Adrenal gland (tissue), 12 donors: ENCODE measurements around the gene GSTK1. TPM values are rescaled to one million over a fixed set of nuclear protein-coding genes. Genes with fewer than 3 reads are reported as not detected.
"Not testable (repeated sequence)": the region's sequence is repeated elsewhere in the genome, so short reads cannot be mapped to it uniquely, and the experiment has no call there.

Source experiments
- DNase-seq, 7 donors: peaks; one replicate each; pipeline ENCODE4 v3.0.0-alpha.2; 2019 to 2020
- H3K27ac ChIP-seq, 5 donors: fragments of 200-600 bp; sonication (generic) in 4 of 5; 1 replicate in 3 of 5; 2 replicates in 2 of 5; pipeline versions ENCODE4 v1.5.1 to v1.8.0; 2016 to 2020; ENCODE audit warnings: mild to moderate bottlenecking in 1 of 5
- H3K27me3 ChIP-seq: fragments of 200-600 bp; 2 replicates; pipeline ENCODE4 v1.8.0; 2021
- H3K36me3 ChIP-seq, 2 donors: fragments of 200-600 bp; replicated peaks in 1 of 2; 1 replicate in 1 of 2; 2 replicates in 1 of 2; pipeline versions ENCODE4 v1.5.1 to v1.8.0; 2018 to 2022
- H3K4me1 ChIP-seq, 2 donors: fragments of 200-600 bp; replicated peaks in 1 of 2; 1 replicate in 1 of 2; 2 replicates in 1 of 2; pipeline versions ENCODE4 v1.5.1 to v1.8.0; 2018 to 2021
- H3K4me3 ChIP-seq, 4 donors: fragments of 200-600 bp; sonication (generic) in 3 of 4; one replicate each; pipeline ENCODE4 v1.5.1; 2016 to 2018
- H3K9me3 ChIP-seq, 3 donors: fragments of 200-600 bp; sonication (generic) in 1 of 3; replicated peaks in 1 of 3; 1 replicate in 2 of 3; 2 replicates in 1 of 3; pipeline versions ENCODE4 v1.5.1 to v1.8.0; 2016 to 2021
- POLR2A ChIP-seq, 2 donors: fragments of 450-650 bp; IDR thresholded peaks; one replicate each; pipeline ENCODE4 v1.6.1; 2017; ENCODE audit warnings: antibody characterized with exemption in 2 of 2, mild to moderate bottlenecking in 2 of 2, moderate library complexity in 1 of 2
- WGBS, 4 donors: extraction: QIAGEN DNeasy Blood & Tissue Kit in 2 of 4; methylation state at CpG; one replicate each; pipeline versions ENCODE4 v1.1.5 to v1.1.7; 2013 to 2017; 5-methylcytosine and 5-hydroxymethylcytosine counted together
- intact Hi-C, 2 donors: fragments of 100-400 bp; cut with DNase I; formaldehyde crosslinking; loops; one replicate each; pipeline versions ENCODE4 v1.14.1 to v1.15.0; 2022 to 2023
- polyA plus RNA-seq, 3 donors: library from polyadenylated mRNA; stranded (reverse); fragments of 200-250 nt in 2 of 3; fragments of 350-450 nt in 1 of 3; fragmentation: Illumina TruSeq in 1 of 3; extraction: RNeasy Lipid Tissue Mini Kit (QIAGEN cat#74804) in 1 of 3; gene quantifications; one replicate each; pipeline ENCODE4 v1.2.3, GENCODE V29; 2013 to 2014
- total RNA-seq, 9 donors: library from RNA; depleted of rRNA in 4 of 9; stranded (reverse); fragments of >200 nt in 4 of 9; fragments of 120-200 nt in 1 of 9; fragmentation: NEBNext Ultra II Directional in 1 of 9; extraction: Animal tissue kit (Norgen Biotek cat#: 25700) in 1 of 9; gene quantifications; one replicate each; pipeline versions ENCODE4 v1.1.0 to v1.2.4, GENCODE V29; 2013 to 2023
- TF ChIP-seq, protein P1 (sequence below), 6 experiments: fragments of 450-650 bp in 4 of 6; fragments of 200-600 bp in 2 of 6; sonication (generic) in 1 of 6; IDR thresholded peaks; 1 replicate in 5 of 6; 2 replicates in 1 of 6; pipeline versions ENCODE4 v1.5.1 to v1.8.0; 2016 to 2021; ENCODE audit warnings: antibody characterized with exemption in 6 of 6, mild to moderate bottlenecking in 2 of 6, moderate library complexity in 1 of 6
- donor health status: healthy with polysubstance abuse.
- donor health status: Bipolar disorder and iron deficiency.
- donor health status: DM: yes; HTN: yes; CAD: no.
- donor health status: DM: no; HTN: no; CAD: no.
- donor health status: DM: no; HTN: no; CAD: no.
- donor health status: DM: yes; HTN: yes; CAD: no.

Gene GSTK1
- total and polyA plus RNA-seq, 12 donors: 155 to 333 (median 220) TPM

DNA sequence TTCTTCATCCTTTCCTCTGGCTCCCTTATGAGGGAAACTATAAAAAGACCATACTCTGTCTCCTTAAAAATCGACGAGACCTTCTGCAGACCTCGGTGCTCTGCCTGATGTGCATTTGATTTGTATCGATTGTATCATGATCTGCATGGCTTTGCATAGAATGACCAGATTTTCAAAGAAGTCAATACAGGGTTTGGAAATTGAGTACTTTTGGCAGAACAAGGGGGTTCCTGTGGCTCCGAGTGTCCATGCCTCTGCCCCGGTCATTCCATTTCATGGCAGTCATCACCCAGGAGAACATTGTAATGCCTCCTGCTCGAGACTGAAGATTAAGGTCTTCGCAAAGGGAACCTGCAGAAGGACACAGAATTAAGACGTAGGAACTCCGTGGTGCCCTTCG is 25.6 kb downstream of the GSTK1 start:
- TF ChIP-seq, protein P1, sequence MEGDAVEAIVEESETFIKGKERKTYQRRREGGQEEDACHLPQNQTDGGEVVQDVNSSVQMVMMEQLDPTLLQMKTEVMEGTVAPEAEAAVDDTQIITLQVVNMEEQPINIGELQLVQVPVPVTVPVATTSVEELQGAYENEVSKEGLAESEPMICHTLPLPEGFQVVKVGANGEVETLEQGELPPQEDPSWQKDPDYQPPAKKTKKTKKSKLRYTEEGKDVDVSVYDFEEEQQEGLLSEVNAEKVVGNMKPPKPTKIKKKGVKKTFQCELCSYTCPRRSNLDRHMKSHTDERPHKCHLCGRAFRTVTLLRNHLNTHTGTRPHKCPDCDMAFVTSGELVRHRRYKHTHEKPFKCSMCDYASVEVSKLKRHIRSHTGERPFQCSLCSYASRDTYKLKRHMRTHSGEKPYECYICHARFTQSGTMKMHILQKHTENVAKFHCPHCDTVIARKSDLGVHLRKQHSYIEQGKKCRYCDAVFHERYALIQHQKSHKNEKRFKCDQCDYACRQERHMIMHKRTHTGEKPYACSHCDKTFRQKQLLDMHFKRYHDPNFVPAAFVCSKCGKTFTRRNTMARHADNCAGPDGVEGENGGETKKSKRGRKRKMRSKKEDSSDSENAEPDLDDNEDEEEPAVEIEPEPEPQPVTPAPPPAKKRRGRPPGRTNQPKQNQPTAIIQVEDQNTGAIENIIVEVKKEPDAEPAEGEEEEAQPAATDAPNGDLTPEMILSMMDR (IDR thresholded peaks at IDR 0.05): no peak
- TF ChIP-seq POLR2A (IDR thresholded peaks at IDR 0.05): no peak
- H3K27me3 ChIP-seq: no peaks in the 10 kb centered on the region
- peak overlapping the region in 4 of 5 donors; percentile 64 to 92 (median 78) for H3K27ac ChIP-seq
- WGBS, 4 donors: 1 to 7% (median 2%) methylated on average over 11 of the region's 11 CpGs
- peaks cover 4 to 29% of the 10 kb centered on the region in 2 donors for H3K4me1 ChIP-seq
- DNase-seq: no peak
- H3K4me3 ChIP-seq: peak overlapping the region; percentile 43 to 99 (median 66)
- H3K36me3 ChIP-seq: peaks cover 0 to 21% of the 10 kb centered on the region in 2 donors
- no peaks in the 10 kb centered on the region for H3K9me3 ChIP-seq
- intact Hi-C loops: loop anchor here in 1 of 2 donors (2.0 kb wide), 1 partner anchor 42 kb away; no protein-coding TSS in a partner anchor

DNA sequence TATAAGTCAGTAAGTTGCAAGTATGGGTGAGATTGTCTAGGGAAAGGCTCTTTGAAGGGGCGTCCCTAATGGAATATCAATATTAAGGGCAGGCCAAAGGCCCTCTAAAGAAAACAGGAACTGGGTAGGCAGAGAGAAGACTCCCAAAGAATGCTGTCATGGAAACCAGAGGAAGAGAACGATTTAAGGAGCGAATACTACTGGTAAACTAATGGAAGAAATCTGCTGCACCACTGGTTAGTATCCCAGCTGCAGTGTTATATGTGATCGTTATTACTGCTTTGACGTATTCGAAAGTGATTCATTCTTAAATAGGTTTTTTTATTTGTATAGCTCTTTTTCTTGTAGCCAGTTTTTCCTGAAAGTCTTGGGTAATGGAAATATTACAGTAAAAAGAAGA is 26.2 kb downstream of the GSTK1 start:
- H3K27ac ChIP-seq: no peak overlapping the region
- no peaks in the 10 kb centered on the region for H3K27me3 ChIP-seq
- no peaks in the 10 kb centered on the region for H3K9me3 ChIP-seq
- H3K4me1 ChIP-seq: peaks cover 4 to 29% of the 10 kb centered on the region in 2 donors
- H3K4me3 ChIP-seq: peak overlapping the region in 2 of 4 donors; percentile 3 to 99
- no peak for DNase-seq
- TF ChIP-seq, protein P1 (IDR thresholded peaks at IDR 0.05): no peak
- no peak for TF ChIP-seq POLR2A (IDR thresholded peaks at IDR 0.05)
- H3K36me3 ChIP-seq: peaks cover 0 to 26% of the 10 kb centered on the region in 2 donors
- WGBS, 4 donors: 37 to 50% (median 43%) methylated on average over 6 of the region's 6 CpGs
- intact Hi-C loops: loop anchor here in 1 of 2 donors (2.0 kb wide), 1 partner anchor 43 kb away; no protein-coding TSS in a partner anchor

DNA sequence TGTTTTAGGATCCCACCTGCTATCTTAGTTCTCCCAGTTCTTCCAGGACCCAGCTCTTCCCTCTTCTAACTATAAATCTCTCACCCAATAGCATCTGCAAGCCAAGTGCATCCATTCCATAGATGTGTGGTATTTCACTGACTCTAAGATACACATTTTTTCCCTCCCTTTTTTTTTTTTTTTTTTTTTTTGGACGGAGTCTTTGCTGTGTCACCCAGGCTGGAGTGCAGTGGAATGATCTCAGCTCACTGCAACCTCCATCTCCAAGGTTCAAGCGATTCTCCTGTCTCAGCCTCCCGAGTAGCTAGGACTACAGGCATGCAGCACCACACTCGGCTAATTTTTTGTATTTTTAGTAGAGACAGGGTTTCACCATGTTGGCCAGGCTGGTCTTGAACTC is 26.6 kb downstream of the GSTK1 start:
- 65 to 74% (median 69%) methylated on average over 4 of the region's 4 CpGs for WGBS, 4 donors
- not testable (repeated sequence) for DNase-seq, H3K27ac ChIP-seq, H3K27me3 ChIP-seq, H3K9me3 ChIP-seq, H3K4me3 ChIP-seq
- intact Hi-C loops: loop anchor here in 1 of 2 donors (2.0 kb wide), 1 partner anchor 43 kb away; no protein-coding TSS in a partner anchor
- peaks cover 4 to 29% of the 10 kb centered on the region in 2 donors for H3K4me1 ChIP-seq
- H3K36me3 ChIP-seq: peaks cover 0 to 31% of the 10 kb centered on the region in 2 donors

DNA sequence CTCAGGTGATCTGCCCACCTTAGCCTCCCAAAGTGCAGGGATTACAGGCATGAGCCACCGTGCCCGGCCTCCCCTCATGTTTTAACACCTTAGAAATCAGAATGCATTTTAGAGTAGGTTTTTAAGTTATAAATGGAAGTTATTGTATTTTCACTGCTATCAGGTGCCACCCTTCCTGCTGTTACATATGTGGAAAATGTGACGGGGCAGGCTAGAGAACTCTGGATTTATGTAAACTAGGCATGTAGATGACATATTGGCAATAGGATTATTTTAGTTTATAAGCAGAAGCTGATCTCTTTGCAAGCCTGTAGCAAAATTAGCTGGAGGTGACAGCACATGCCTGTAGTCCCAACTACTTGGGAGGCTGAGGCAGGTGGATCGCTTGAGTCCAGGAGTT is 27.1 kb downstream of the GSTK1 start:
- peaks cover 0 to 35% of the 10 kb centered on the region in 2 donors for H3K36me3 ChIP-seq

More for the DNA sequence above, 27.1 kb downstream of the GSTK1 start:
- 83 to 97% (median 91%) methylated on average over 4 of the region's 4 CpGs for WGBS, 4 donors
- no peak for DNase-seq
- no peak for TF ChIP-seq POLR2A (IDR thresholded peaks at IDR 0.05)
- TF ChIP-seq, protein P1 (IDR thresholded peaks at IDR 0.05): no peak
- intact Hi-C loops: no loop called here
- Histone ChIP-seq H3K9me3 (no peaks in the 10 kb centered on the region), H3K27ac (no peak overlapping the region), H3K27me3 (no peaks in the 10 kb centered on the region), H3K4me3 (no peak overlapping the region), H3K4me1 (peaks cover 4 to 29% of the 10 kb centered on the region in 2 donors)
